ENCODE results near the gene KANTR. TPM values are rescaled to one million over a fixed set of nuclear protein-coding genes. Genes with fewer than 3 reads are reported as not detected.
A peak's percentile ranks its signal among the peaks of the same experiment; 100 is the strongest.

KANTR gene
- total RNA-seq, 2 experiments from 2014 or later: 26.2 to 28.3 TPM

DNA sequence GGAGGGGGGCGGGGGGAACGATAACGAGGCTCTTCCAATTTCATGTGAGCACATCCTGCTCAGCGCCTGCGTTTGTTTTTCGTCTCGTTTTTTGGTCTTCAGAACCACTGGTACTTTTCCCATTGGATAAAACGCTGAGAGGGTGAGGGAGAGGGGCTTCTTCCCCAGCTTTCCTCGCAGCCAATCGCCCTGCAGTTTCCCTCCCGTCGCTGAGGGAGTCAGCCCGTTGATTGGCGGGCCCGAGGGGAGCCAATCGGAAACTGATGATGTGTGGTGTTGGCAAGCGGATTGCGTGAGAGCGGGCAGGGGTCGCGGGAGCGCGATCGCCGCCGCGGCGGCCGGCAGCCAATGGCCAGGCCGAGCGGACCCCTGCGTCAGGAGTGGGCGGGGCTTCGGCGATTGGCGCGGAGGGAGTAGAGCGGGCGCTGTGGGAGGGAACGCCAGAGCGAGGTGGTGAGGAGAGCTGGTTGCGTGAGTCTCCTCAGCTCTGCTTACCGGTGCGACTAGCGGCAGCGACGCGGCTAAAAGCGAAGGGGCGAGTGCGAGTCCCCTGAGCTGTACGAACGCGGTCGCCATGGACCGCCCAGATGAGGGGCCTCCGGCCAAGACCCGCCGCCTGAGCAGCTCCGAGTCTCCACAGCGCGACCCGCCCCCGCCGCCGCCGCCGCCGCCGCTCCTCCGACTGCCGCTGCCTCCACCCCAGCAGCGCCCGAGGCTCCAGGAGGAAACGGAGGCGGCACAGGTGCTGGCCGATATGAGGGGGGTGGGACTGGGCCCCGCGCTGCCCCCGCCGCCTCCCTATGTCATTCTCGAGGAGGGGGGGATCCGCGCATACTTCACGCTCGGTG, 11.8 kb upstream of the KANTR start, which contains the start of gene TSPYL2:
Gene TSPYL2 (plus strand): TSS at position 443 of the 848 bp plus-strand sequence. CDS start 132 bp downstream, at position 575.
- H3K36me3 ChIP-seq (ENCODE audit: insufficient read depth, low read length): peaks cover 28% of the 10 kb centered on the region
- H3K9me2 ChIP-seq (ENCODE audit: insufficient read depth, low read length): no peaks in the 10 kb centered on the region
- H3K9me3 ChIP-seq (ENCODE audit: low read length): no peaks in the 10 kb centered on the region
- H3K4me2 ChIP-seq (ENCODE audit: low read length): peak within 1 kb of the TSS; percentile 85
- H2AFZ ChIP-seq (ENCODE audit: low read length): peak within 1 kb of the TSS; percentile 64; the same call in 1 of the 2 replicates
- ChIA-PET POLR2A (interaction anchor here (0.6 to 1.0 kb wide), 3 partner anchors 11 to 1555 kb away, joined by 3 to 5 read pairs (median 3); no protein-coding TSS in a partner anchor), CTCF (ENCODE audit: unreplicated experiment) (interaction anchor here (1.3 kb wide), 1 partner anchor 9 kb away, joined by 4 read pairs; no protein-coding TSS in a partner anchor)
- H4K20me1 ChIP-seq (ENCODE audit: insufficient read depth, low read length): peaks cover 5% of the 10 kb centered on the region; the same call in 1 of the 2 replicates
- peak within 1 kb of the TSS; percentile 45 for H3K27ac ChIP-seq (ENCODE audit: low read depth, low read length, poor library complexity, severe bottlenecking)
- no TSS peak for BruUV-seq (replicated peaks)
- intact Hi-C loops (cut with micrococcal nuclease; ENCODE audit: unreplicated experiment): no loop called here
- DNase-seq (ENCODE audit: low spot score): peak; percentile 91
- peaks cover 14% of the 10 kb centered on the region for H3K4me1 ChIP-seq (ENCODE audit: insufficient read depth, low read length, poor library complexity, severe bottlenecking)
- TF ChIP-seq, protein P1, sequence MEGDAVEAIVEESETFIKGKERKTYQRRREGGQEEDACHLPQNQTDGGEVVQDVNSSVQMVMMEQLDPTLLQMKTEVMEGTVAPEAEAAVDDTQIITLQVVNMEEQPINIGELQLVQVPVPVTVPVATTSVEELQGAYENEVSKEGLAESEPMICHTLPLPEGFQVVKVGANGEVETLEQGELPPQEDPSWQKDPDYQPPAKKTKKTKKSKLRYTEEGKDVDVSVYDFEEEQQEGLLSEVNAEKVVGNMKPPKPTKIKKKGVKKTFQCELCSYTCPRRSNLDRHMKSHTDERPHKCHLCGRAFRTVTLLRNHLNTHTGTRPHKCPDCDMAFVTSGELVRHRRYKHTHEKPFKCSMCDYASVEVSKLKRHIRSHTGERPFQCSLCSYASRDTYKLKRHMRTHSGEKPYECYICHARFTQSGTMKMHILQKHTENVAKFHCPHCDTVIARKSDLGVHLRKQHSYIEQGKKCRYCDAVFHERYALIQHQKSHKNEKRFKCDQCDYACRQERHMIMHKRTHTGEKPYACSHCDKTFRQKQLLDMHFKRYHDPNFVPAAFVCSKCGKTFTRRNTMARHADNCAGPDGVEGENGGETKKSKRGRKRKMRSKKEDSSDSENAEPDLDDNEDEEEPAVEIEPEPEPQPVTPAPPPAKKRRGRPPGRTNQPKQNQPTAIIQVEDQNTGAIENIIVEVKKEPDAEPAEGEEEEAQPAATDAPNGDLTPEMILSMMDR (conservative IDR thresholded peaks at IDR 0.05; ENCODE audit: low read length): no peak
- no peak for TF ChIP-seq EZH2phosphoT487 (IDR thresholded peaks at IDR 0.05; ENCODE audit: borderline replicate concordance, low read depth, low read length)
- peaks cover 11% of the 10 kb centered on the region; the same call in 1 of the 2 replicates for H3K79me2 ChIP-seq (ENCODE audit: insufficient read depth, low read depth, low read length)
- peak within 1 kb of the TSS; percentile 93 for H3K4me3 ChIP-seq (ENCODE audit: low read depth, low read length, poor library complexity, severe bottlenecking)

DNA sequence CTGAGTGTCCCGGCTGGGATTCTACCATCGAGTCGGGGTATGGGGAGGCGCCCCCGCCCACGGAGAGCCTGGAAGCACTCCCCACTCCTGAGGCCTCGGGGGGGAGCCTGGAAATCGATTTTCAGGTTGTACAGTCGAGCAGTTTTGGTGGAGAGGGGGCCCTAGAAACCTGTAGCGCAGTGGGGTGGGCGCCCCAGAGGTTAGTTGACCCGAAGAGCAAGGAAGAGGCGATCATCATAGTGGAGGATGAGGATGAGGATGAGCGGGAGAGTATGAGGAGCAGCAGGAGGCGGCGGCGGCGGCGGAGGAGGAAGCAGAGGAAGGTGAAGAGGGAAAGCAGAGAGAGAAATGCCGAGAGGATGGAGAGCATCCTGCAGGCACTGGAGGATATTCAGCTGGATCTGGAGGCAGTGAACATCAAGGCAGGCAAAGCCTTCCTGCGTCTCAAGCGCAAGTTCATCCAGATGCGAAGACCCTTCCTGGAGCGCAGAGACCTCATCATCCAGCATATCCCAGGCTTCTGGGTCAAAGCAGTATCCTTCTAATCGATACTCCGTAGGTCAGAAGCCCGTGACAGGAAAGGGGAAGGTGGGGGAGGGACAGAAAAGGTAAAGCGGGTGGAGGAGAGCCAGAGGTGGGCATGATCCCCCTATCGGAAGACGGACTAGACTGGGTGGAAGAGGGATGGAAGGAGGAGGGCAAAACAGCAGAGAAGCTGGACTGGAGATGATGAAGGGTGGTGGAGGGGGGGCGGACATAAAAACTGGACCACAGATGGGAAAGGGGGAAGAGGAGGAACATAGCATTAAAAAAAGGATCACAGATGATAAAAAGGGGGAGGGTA, 10.9 kb upstream of the KANTR start:
- peaks cover 14% of the 10 kb centered on the region for H3K4me1 ChIP-seq (ENCODE audit: insufficient read depth, low read length, poor library complexity, severe bottlenecking)
- H3K4me3 ChIP-seq (ENCODE audit: low read depth, low read length, poor library complexity, severe bottlenecking): peak overlapping the region; percentile 93
- peak overlapping the region; percentile 85 for H3K4me2 ChIP-seq (ENCODE audit: low read length)
- H3K79me2 ChIP-seq (ENCODE audit: insufficient read depth, low read depth, low read length): peaks cover 11% of the 10 kb centered on the region; the same call in 1 of the 2 replicates
- intact Hi-C loops (cut with micrococcal nuclease; ENCODE audit: unreplicated experiment): no loop called here
- ChIA-PET POLR2A (no interaction called here), CTCF (ENCODE audit: unreplicated experiment) (interaction anchor here (1.3 kb wide), 1 partner anchor 8 kb away, joined by 4 read pairs; no protein-coding TSS in a partner anchor)
- H3K9me2 ChIP-seq (ENCODE audit: insufficient read depth, low read length): no peaks in the 10 kb centered on the region
- peak overlapping the region; percentile 64; the same call in 1 of the 2 replicates for H2AFZ ChIP-seq (ENCODE audit: low read length)
- H3K27ac ChIP-seq (ENCODE audit: low read depth, low read length, poor library complexity, severe bottlenecking): peak overlapping the region; percentile 45
- BruUV-seq (replicated peaks): no TSS peak
- H3K9me3 ChIP-seq (ENCODE audit: low read length): no peaks in the 10 kb centered on the region
- peaks cover 5% of the 10 kb centered on the region; the same call in 1 of the 2 replicates for H4K20me1 ChIP-seq (ENCODE audit: insufficient read depth, low read length)
- H3K36me3 ChIP-seq (ENCODE audit: insufficient read depth, low read length): peaks cover 28% of the 10 kb centered on the region
- no peak for TF ChIP-seq EZH2phosphoT487 (IDR thresholded peaks at IDR 0.05; ENCODE audit: borderline replicate concordance, low read depth, low read length)
- TF ChIP-seq, protein P1 (conservative IDR thresholded peaks at IDR 0.05; ENCODE audit: low read length): no peak
- DNase-seq (ENCODE audit: low spot score): no peak
